ENCODE data around the gene SRRD.
"Not testable (repeated sequence)": the region's sequence is repeated elsewhere in the genome, so short reads cannot be mapped to it uniquely, and the experiment has no call there.

The SRRD gene

DNA sequence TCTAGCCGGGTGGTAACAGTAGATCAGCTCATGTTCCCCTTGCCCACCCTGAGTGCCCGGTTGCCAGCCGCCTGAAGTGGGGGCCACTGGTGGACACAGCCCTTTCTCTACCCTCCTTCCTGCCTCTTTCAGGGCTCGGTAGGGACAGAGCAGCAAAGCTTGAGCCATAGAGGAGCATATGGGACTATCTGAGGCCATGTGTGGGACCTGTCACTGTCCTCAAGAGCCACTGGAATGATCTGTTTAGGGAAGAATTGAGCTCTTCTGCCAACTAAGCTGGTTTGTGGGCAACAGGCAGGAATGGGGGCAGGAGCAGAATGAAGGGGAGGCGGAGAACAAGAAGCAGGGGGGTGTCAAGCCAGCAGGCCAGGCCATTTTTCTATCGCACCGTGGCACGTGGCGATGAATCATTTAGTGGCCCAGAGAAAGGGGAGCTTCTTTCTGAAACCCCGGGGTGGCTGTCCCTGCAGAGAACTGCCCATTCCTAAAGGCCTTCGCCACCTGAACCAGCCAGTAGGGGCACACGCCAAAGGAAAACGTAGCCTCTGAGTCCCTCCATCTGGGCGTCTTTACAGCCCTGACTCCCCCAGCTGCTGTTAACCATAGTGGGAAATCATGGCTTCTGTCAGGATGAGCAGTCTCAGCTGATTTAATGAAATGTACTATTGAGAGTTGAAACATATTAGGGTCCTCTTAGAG lies 45.8 kb upstream of the SRRD start:
- Histone ChIP-seq H2BK5ac (ENCODE audit: low read depth, low read length, poor library complexity) (no peak overlapping the region), H2BK120ac (ENCODE audit: insufficient read depth, low read length, poor library complexity) (no peak overlapping the region)
- no CpG with 5 or more reads among the region's 14 CpGs for WGBS (ENCODE audit: extremely low coverage, insufficient coverage, insufficient read length)

GRCh38 chr22:26438776-26439175 lies 44.9 kb upstream of the SRRD start:
- H2AK5ac ChIP-seq (ENCODE audit: low read length); H3K4me3 ChIP-seq (ENCODE audit: low read depth, low read length); H3K23ac ChIP-seq (ENCODE audit: low read length); H2AFZ ChIP-seq (ENCODE audit: insufficient read depth, low read length, poor library complexity); H3K79me1 ChIP-seq (ENCODE audit: low read length); H3K18ac ChIP-seq (ENCODE audit: low read length); H3K27ac ChIP-seq (ENCODE audit: low read depth, low read length); H4K91ac ChIP-seq (ENCODE audit: low read depth, low read length); H4K8ac ChIP-seq (ENCODE audit: low read depth, low read length); H3K27me3 ChIP-seq (ENCODE audit: insufficient read depth, low read length); H3K79me2 ChIP-seq (ENCODE audit: control insufficient read depth, insufficient read depth, low read length, poor library complexity); H3K4ac ChIP-seq (ENCODE audit: low read depth, low read length); H4K12ac ChIP-seq (ENCODE audit: low read depth, low read length); DNase-seq; H2BK120ac ChIP-seq (ENCODE audit: insufficient read depth, low read length, poor library complexity); H3K14ac ChIP-seq (ENCODE audit: low read length); H3K9ac ChIP-seq (ENCODE audit: low read length); H2BK5ac ChIP-seq (ENCODE audit: low read depth, low read length, poor library complexity); H3K9me3 ChIP-seq (ENCODE audit: insufficient read depth, low read depth, low read length); H2BK12ac ChIP-seq (ENCODE audit: low read length); H3K4me1 ChIP-seq (ENCODE audit: control insufficient read depth in 1 of 2, insufficient read depth in 2 of 2, low read length in 2 of 2); H3K4me2 ChIP-seq (ENCODE audit: low read length): not testable (repeated sequence)
- no CpG with 5 or more reads among the region's 3 CpGs for WGBS (ENCODE audit: extremely low coverage, insufficient coverage, insufficient read length)
- peaks cover 12 to 15% of the 10 kb centered on the region in 2 experiments for H3K36me3 ChIP-seq (ENCODE audit: control insufficient read depth in 1 of 2, insufficient read depth in 2 of 2, low read length in 2 of 2)

More for the DNA sequence above, 45.8 kb upstream of the SRRD start:
- Histone ChIP-seq H3K14ac (ENCODE audit: low read length) (no peak overlapping the region), H3K27ac (ENCODE audit: low read depth, low read length) (no peak overlapping the region), H3K18ac (ENCODE audit: low read length) (no peak overlapping the region), H4K8ac (ENCODE audit: low read depth, low read length) (no peak overlapping the region), H2AK5ac (ENCODE audit: low read length) (no peak overlapping the region), H2AFZ (ENCODE audit: insufficient read depth, low read length, poor library complexity) (no peak overlapping the region), H4K12ac (ENCODE audit: low read depth, low read length) (no peak overlapping the region), H3K79me2 (ENCODE audit: control insufficient read depth, insufficient read depth, low read length, poor library complexity) (no peaks in the 10 kb centered on the region), H3K27me3 (ENCODE audit: insufficient read depth, low read length) (no peaks in the 10 kb centered on the region), H3K4ac (ENCODE audit: low read depth, low read length) (no peak overlapping the region), H3K4me1 (ENCODE audit: control insufficient read depth in 1 of 2, insufficient read depth in 2 of 2, low read length in 2 of 2) (peaks cover 0 to 2% of the 10 kb centered on the region in 2 experiments), H2BK12ac (ENCODE audit: low read length) (no peak overlapping the region), H3K36me3 (ENCODE audit: control insufficient read depth in 1 of 2, insufficient read depth in 2 of 2, low read length in 2 of 2) (peaks cover 15% of the 10 kb centered on the region in 2 experiments), H3K4me2 (ENCODE audit: low read length) (no peak overlapping the region), H4K91ac (ENCODE audit: low read depth, low read length) (no peak overlapping the region), H3K79me1 (ENCODE audit: low read length) (no peaks in the 10 kb centered on the region), H3K4me3 (ENCODE audit: low read depth, low read length) (no peak overlapping the region), H3K9me3 (ENCODE audit: insufficient read depth, low read depth, low read length) (peaks cover 4% of the 10 kb centered on the region), H3K9ac (ENCODE audit: low read length) (no peak overlapping the region), H3K23ac (ENCODE audit: low read length) (no peak overlapping the region)
- DNase-seq, result no peak

GRCh38 chr22:26439559-26439958 lies 44.1 kb upstream of the SRRD start:
- Histone ChIP-seq H2BK12ac (ENCODE audit: low read length) (no peak overlapping the region), H2BK120ac (ENCODE audit: insufficient read depth, low read length, poor library complexity) (no peak overlapping the region), H3K4ac (ENCODE audit: low read depth, low read length) (no peak overlapping the region), H3K27me3 (ENCODE audit: insufficient read depth, low read length) (no peaks in the 10 kb centered on the region), H3K14ac (ENCODE audit: low read length) (no peak overlapping the region), H3K9ac (ENCODE audit: low read length) (no peak overlapping the region), H3K4me3 (ENCODE audit: low read depth, low read length) (no peak overlapping the region), H3K4me1 (ENCODE audit: control insufficient read depth in 1 of 2, insufficient read depth in 2 of 2, low read length in 2 of 2) (peaks cover 5 to 11% of the 10 kb centered on the region in 2 experiments), H3K36me3 (ENCODE audit: control insufficient read depth in 1 of 2, insufficient read depth in 2 of 2, low read length in 2 of 2) (peaks cover 7 to 9% of the 10 kb centered on the region in 2 experiments), H3K9me3 (ENCODE audit: insufficient read depth, low read depth, low read length) (peaks cover 2% of the 10 kb centered on the region), H3K18ac (ENCODE audit: low read length) (no peak overlapping the region), H3K23ac (ENCODE audit: low read length) (no peak overlapping the region), H3K27ac (ENCODE audit: low read depth, low read length) (no peak overlapping the region), H4K91ac (ENCODE audit: low read depth, low read length) (no peak overlapping the region), H2AK5ac (ENCODE audit: low read length) (no peak overlapping the region), H3K79me2 (ENCODE audit: control insufficient read depth, insufficient read depth, low read length, poor library complexity) (no peaks in the 10 kb centered on the region), H4K12ac (ENCODE audit: low read depth, low read length) (no peak overlapping the region), H3K79me1 (ENCODE audit: low read length) (peaks cover 6% of the 10 kb centered on the region), H2AFZ (ENCODE audit: insufficient read depth, low read length, poor library complexity) (no peak overlapping the region), H2BK5ac (ENCODE audit: low read depth, low read length, poor library complexity) (no peak overlapping the region), H3K4me2 (ENCODE audit: low read length) (no peak overlapping the region), H4K8ac (ENCODE audit: low read depth, low read length) (no peak overlapping the region)
- DNase-seq, result no peak
- no CpG with 5 or more reads among the region's 3 CpGs for WGBS (ENCODE audit: extremely low coverage, insufficient coverage, insufficient read length)

DNA sequence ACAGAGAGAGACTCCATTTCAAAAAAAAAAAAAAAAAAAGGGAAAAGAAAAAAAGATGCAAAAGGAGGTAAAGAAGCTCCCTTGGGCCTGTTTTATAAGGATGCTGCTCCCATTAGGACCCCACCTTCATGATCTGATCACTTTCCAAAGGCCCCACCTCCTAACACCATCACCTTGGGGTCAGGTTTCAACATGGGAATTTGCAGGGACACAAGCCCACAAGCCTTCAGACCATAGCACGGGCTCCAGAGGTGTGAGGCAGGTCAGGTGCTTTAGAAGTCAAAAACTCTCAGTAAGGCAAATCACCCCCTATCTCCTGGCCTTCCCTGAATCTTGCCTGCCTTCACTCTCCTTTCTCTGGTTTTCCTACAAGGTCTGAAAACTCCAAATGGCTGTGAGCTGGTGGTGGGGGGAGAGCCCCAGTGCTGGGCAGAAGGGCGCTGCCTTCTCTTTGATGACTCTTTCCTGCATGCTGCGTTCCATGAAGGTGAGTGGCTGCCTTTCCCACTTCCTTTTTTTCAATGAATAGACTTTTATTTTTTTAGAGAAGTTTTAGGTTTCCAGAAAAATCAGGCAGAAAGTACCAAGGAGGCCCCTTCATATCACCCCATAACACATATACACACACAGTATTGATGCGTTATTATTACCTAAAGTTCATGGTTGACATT lies 41.5 kb upstream of the SRRD start:
- Histone ChIP-seq H3K4me3 (ENCODE audit: low read depth, low read length) (no peak overlapping the region), H2BK5ac (ENCODE audit: low read depth, low read length, poor library complexity) (no peak overlapping the region), H3K18ac (ENCODE audit: low read length) (no peak overlapping the region), H3K23ac (ENCODE audit: low read length) (no peak overlapping the region), H4K91ac (ENCODE audit: low read depth, low read length) (no peak overlapping the region), H2AFZ (ENCODE audit: insufficient read depth, low read length, poor library complexity) (no peak overlapping the region), H2AK5ac (ENCODE audit: low read length) (no peak overlapping the region), H3K9me3 (ENCODE audit: insufficient read depth, low read depth, low read length) (peaks cover 2% of the 10 kb centered on the region), H3K36me3 (ENCODE audit: control insufficient read depth in 1 of 2, insufficient read depth in 2 of 2, low read length in 2 of 2) (peaks cover 4 to 8% of the 10 kb centered on the region in 2 experiments), H4K8ac (ENCODE audit: low read depth, low read length) (no peak overlapping the region), H3K4me1 (ENCODE audit: control insufficient read depth in 1 of 2, insufficient read depth in 2 of 2, low read length in 2 of 2) (peaks cover 18 to 24% of the 10 kb centered on the region in 2 experiments), H3K79me2 (ENCODE audit: control insufficient read depth, insufficient read depth, low read length, poor library complexity) (peaks cover 2% of the 10 kb centered on the region), H3K79me1 (ENCODE audit: low read length) (peaks cover 9% of the 10 kb centered on the region), H2BK12ac (ENCODE audit: low read length) (no peak overlapping the region), H3K27me3 (ENCODE audit: insufficient read depth, low read length) (no peaks in the 10 kb centered on the region), H3K14ac (ENCODE audit: low read length) (no peak overlapping the region), H3K4ac (ENCODE audit: low read depth, low read length) (no peak overlapping the region), H2BK120ac (ENCODE audit: insufficient read depth, low read length, poor library complexity) (no peak overlapping the region), H3K27ac (ENCODE audit: low read depth, low read length) (no peak overlapping the region), H3K4me2 (ENCODE audit: low read length) (no peak overlapping the region), H3K9ac (ENCODE audit: low read length) (no peak overlapping the region), H4K12ac (ENCODE audit: low read depth, low read length) (no peak overlapping the region)
- DNase-seq, result no peak
- no CpG with 5 or more reads among the region's 4 CpGs for WGBS (ENCODE audit: extremely low coverage, insufficient coverage, insufficient read length)

Measured in trophoblast cell (in vitro differentiated cells and primary cell).